GM12878 (cell line): Measurements from ENCODE around the gene MALT1. TPM values are rescaled to one million over a fixed set of nuclear protein-coding genes. Genes with fewer than 3 reads are reported as not detected.

Experiments
- EZH2 ChIP-seq: IDR thresholded peaks from 2 replicates; pipeline ENCODE4 v1.6.1; 2012; ENCODE audit warnings: low read depth, mild to moderate bottlenecking, control low read depth, inconsistent platforms, low read length, borderline replicate concordance; ENCODE audit not compliant: control insufficient read depth
- TAF1 ChIP-seq: IDR thresholded peaks from 2 replicates; pipeline ENCODE4 v1.6.1; 2011; ENCODE audit warnings: mild to moderate bottlenecking, low read depth, low read length, borderline replicate concordance
- YY1 ChIP-seq: IDR thresholded peaks from 2 replicates; pipeline ENCODE4 v1.6.1; 2011; ENCODE audit warnings: low read depth, mild to moderate bottlenecking, low read length
- ZNF592 ChIP-seq: fragments of 450-650 bp; IDR thresholded peaks from 2 replicates; pipeline ENCODE4 v1.6.1; 2017; ENCODE audit warnings: mild to moderate bottlenecking, moderate library complexity
- polyA plus RNA-seq, 11 experiments: library from polyadenylated mRNA; depleted of rRNA in 4 of 11; unstranded in 6 of 11; stranded (reverse) in 5 of 11; fragments of >200 nt; fragmentation: Nextera tagmentation in 4 of 11; fragmentation: Illumina TruSeq in 1 of 11; extraction: Ambion mirVana in 4 of 11; extraction: Trizol in 1 of 11; gene quantifications; 1 replicate in 1 of 11; 2 replicates in 10 of 11; pipeline versions ENCODE4 v1.2.1 to v1.2.3, GENCODE V29; 2011 to 2016; ENCODE audit warnings: inconsistent platforms in 2 of 11, missing spikeins in 2 of 11, low read depth in 1 of 11
- total RNA-seq, 4 experiments: library from RNA; depleted of rRNA in 3 of 4; stranded (reverse); fragments of >200 nt in 3 of 4; fragmentation: Illumina TruSeq in 1 of 4; extraction: Trizol in 1 of 4; gene quantifications; 2 replicates each; pipeline versions ENCODE4 v1.2.1 to v1.2.3, GENCODE V29; 2013 to 2021
- TF ChIP-seq, protein P1 (sequence below): IDR thresholded peaks from 2 replicates; pipeline ENCODE4 v1.6.1; 2012; ENCODE audit warnings: low read depth, low read length, improper control_type of control experiment
- TF ChIP-seq, protein P2 (sequence below): IDR thresholded peaks from 2 replicates; pipeline ENCODE4 v1.6.1; 2011; ENCODE audit warnings: low read depth, mild to moderate bottlenecking, low read length, moderate library complexity, borderline replicate concordance; ENCODE audit errors: extremely low read depth
- TF ChIP-seq, protein P3 (sequence below): IDR thresholded peaks from 2 replicates; pipeline ENCODE4 v1.6.1; 2012; ENCODE audit warnings: improper control_type of control experiment, low read depth, low read length; ENCODE audit not compliant: insufficient replicate concordance

Gene MALT1
- total and polyA plus RNA-seq, 10 of the 15 experiments (the other 5 are each of a cell fraction or from before 2014, with no cell fraction given) = 17.6 to 126 (median 45.4) TPM

GRCh38 chr18:58754544-58755068 lies 83.3 kb downstream of the MALT1 start (continued):
- TF ChIP-seq, protein P1, sequence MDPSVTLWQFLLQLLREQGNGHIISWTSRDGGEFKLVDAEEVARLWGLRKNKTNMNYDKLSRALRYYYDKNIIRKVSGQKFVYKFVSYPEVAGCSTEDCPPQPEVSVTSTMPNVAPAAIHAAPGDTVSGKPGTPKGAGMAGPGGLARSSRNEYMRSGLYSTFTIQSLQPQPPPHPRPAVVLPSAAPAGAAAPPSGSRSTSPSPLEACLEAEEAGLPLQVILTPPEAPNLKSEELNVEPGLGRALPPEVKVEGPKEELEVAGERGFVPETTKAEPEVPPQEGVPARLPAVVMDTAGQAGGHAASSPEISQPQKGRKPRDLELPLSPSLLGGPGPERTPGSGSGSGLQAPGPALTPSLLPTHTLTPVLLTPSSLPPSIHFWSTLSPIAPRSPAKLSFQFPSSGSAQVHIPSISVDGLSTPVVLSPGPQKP = no peak
- TF ChIP-seq, protein P2, sequence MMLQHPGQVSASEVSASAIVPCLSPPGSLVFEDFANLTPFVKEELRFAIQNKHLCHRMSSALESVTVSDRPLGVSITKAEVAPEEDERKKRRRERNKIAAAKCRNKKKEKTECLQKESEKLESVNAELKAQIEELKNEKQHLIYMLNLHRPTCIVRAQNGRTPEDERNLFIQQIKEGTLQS = no peak
- TF ChIP-seq EZH2 = no peak
- TF ChIP-seq TAF1 = no peak
- TF ChIP-seq YY1 = no peak
- no peak for TF ChIP-seq ZNF592
- TF ChIP-seq, protein P3, sequence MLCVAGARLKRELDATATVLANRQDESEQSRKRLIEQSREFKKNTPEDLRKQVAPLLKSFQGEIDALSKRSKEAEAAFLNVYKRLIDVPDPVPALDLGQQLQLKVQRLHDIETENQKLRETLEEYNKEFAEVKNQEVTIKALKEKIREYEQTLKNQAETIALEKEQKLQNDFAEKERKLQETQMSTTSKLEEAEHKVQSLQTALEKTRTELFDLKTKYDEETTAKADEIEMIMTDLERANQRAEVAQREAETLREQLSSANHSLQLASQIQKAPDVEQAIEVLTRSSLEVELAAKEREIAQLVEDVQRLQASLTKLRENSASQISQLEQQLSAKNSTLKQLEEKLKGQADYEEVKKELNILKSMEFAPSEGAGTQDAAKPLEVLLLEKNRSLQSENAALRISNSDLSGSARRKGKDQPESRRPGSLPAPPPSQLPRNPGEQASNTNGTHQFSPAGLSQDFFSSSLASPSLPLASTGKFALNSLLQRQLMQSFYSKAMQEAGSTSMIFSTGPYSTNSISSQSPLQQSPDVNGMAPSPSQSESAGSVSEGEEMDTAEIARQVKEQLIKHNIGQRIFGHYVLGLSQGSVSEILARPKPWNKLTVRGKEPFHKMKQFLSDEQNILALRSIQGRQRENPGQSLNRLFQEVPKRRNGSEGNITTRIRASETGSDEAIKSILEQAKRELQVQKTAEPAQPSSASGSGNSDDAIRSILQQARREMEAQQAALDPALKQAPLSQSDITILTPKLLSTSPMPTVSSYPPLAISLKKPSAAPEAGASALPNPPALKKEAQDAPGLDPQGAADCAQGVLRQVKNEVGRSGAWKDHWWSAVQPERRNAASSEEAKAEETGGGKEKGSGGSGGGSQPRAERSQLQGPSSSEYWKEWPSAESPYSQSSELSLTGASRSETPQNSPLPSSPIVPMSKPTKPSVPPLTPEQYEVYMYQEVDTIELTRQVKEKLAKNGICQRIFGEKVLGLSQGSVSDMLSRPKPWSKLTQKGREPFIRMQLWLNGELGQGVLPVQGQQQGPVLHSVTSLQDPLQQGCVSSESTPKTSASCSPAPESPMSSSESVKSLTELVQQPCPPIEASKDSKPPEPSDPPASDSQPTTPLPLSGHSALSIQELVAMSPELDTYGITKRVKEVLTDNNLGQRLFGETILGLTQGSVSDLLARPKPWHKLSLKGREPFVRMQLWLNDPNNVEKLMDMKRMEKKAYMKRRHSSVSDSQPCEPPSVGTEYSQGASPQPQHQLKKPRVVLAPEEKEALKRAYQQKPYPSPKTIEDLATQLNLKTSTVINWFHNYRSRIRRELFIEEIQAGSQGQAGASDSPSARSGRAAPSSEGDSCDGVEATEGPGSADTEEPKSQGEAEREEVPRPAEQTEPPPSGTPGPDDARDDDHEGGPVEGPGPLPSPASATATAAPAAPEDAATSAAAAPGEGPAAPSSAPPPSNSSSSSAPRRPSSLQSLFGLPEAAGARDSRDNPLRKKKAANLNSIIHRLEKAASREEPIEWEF = no peak
